Measurements from ENCODE around the gene ZFYVE21. TPM values are rescaled to one million over a fixed set of nuclear protein-coding genes. Genes with fewer than 3 reads are reported as not detected.

ZFYVE21 gene
- total and polyA plus RNA-seq, 10 donors, result 21.8 to 71.1 (median 46.0) TPM

DNA sequence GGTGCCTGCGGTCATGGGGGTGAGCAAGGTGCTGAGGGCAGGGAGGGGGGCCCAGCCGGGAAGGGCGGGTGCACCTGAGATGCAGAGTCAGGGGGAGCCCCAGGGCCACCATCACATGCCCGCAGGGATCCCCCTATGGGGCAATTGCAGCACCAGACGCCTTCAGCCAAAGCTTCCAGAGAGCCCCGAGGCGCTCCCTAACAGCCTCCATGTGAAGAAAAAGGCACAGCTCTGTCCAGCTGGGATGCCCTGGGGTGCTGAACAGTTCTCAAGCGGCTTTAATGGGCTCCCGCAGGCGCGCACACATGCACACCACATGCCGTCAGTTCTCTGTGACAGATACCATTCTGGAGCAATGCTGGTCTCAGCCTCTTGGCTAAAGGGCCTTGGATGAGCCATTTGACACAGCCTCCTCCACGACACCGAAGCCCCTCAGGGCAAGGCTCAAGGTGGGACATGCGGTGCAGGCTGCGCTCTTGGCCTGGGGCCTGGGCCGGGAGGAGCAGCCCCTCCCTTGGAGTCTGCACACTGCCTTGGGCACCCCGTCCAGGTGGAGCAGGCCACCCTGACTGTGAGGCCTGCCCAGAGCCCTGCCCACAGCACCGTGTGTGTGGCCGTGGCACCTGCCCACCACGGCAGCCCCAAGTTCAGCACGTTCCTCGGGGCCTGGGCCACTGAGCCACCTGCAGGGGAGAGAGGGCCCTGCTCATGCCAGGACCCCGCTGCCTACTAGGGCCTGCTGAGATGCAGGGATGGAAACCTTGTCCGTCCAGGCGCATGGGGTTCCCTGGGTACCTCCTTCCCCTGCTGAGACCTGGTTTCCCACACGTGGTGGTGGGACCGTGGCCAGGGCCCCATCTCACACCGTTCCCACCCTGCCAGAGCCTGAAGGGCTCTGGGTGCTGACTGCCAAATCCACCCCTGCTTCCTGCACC lies 8.0 kb upstream of the ZFYVE21 start:
- Histone ChIP-seq H3K27me3 (replicated peaks in 1 of 7) (no peaks in the 10 kb centered on the region), H3K9me3 (no peaks in the 10 kb centered on the region), H3K4me3 (no peak overlapping the region), H3K36me3 (peaks cover 0 to 78% (median 30%) of the 10 kb centered on the region in 6 donors), H3K27ac (peak overlapping the region in 2 of 8 donors; percentile 4 to 6), H3K4me1 (peaks cover 14 to 100% (median 75%) of the 10 kb centered on the region in 6 donors)
- TF ChIP-seq, protein P1, sequence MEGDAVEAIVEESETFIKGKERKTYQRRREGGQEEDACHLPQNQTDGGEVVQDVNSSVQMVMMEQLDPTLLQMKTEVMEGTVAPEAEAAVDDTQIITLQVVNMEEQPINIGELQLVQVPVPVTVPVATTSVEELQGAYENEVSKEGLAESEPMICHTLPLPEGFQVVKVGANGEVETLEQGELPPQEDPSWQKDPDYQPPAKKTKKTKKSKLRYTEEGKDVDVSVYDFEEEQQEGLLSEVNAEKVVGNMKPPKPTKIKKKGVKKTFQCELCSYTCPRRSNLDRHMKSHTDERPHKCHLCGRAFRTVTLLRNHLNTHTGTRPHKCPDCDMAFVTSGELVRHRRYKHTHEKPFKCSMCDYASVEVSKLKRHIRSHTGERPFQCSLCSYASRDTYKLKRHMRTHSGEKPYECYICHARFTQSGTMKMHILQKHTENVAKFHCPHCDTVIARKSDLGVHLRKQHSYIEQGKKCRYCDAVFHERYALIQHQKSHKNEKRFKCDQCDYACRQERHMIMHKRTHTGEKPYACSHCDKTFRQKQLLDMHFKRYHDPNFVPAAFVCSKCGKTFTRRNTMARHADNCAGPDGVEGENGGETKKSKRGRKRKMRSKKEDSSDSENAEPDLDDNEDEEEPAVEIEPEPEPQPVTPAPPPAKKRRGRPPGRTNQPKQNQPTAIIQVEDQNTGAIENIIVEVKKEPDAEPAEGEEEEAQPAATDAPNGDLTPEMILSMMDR (IDR thresholded peaks at IDR 0.05 in 8 of 11, conservative IDR thresholded peaks at IDR 0.05 in 3 of 11), result no peak
- peak; percentile 30 to 71 (median 31) for TF ChIP-seq POLR2AphosphoS5 (IDR thresholded peaks at IDR 0.05)
- WGBS, 5 donors, result 90 to 93% (median 92%) methylated on average over 11 to 29 of the region's 29 CpGs
- no peak for DNase-seq
- intact Hi-C loops (cut with DNase I; ENCODE audit: low total_unique reads), result no loop called here

DNA sequence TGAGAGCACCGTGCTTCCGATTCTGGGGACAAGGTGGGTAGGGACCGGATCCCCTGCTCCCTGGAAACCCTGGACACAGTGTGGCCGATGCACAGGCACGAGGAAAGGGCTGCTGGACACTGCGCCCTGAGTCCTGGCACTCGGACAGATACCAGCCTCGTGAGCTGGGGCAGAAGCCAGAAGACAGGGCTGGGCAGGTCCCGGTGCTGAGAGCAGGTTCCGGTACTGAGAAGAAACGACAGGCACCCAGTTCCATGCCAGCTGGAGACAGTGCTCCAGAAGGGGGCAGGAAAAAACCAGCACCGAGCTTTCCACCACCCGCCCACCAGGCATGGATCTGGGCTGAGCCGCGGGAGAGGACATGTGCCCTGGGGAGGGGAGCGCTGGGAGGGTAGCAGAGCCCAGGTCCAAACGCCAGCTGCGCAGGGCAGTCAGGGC lies 6.8 kb upstream of the ZFYVE21 start:
- Histone ChIP-seq H3K27ac (peak overlapping the region in 3 of 8 donors; percentile 4 to 88 (median 6)), H3K4me3 (no peak overlapping the region), H3K27me3 (replicated peaks in 1 of 7) (no peaks in the 10 kb centered on the region), H3K9me3 (no peaks in the 10 kb centered on the region), H3K36me3 (peaks cover 0 to 66% (median 19%) of the 10 kb centered on the region in 6 donors), H3K4me1 (peaks cover 19 to 100% (median 76%) of the 10 kb centered on the region in 6 donors)
- TF ChIP-seq POLR2AphosphoS5 (IDR thresholded peaks at IDR 0.05) (peak in 2 of 3 donors; percentile 56 to 71), POLR2A (IDR thresholded peaks at IDR 0.05) (no peak)
- DNase-seq, result no peak
- intact Hi-C loops (cut with DNase I; ENCODE audit: low total_unique reads), result no loop called here
- 74 to 91% (median 87%) methylated on average over 16 to 18 of the region's 18 CpGs for WGBS, 5 donors

DNA sequence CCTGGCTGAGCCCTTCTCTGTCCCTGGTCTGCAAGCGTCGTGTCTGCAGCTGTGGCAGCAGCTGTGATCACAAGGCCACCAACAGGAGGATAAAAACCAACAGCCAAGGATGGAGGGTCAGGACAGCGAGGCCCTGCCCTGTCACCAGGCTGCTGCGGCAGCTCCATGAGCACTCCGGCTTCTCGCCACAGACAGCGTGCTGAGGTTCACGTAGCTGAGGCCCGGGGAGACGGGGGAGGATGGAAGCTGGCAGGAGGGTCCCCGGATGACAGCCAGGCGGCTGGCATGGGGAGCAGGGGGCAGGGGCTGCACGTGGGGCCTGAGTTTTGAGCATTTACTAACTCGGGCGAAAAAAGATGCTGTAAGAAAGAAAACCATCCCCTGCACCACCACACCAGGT lies 5.8 kb upstream of the ZFYVE21 start:
- no peak overlapping the region for H3K4me3 ChIP-seq
- TF ChIP-seq POLR2A (IDR thresholded peaks at IDR 0.05) (no peak), POLR2AphosphoS5 (IDR thresholded peaks at IDR 0.05) (peak; percentile 45 to 66 (median 64))
- TF ChIP-seq, protein P1 (IDR thresholded peaks at IDR 0.05 in 8 of 11, conservative IDR thresholded peaks at IDR 0.05 in 3 of 11), result no peak
- H3K36me3 ChIP-seq, result peaks cover 0 to 56% (median 19%) of the 10 kb centered on the region in 6 donors
- WGBS, 5 donors, result 83 to 87% (median 85%) methylated on average over 15 of the region's 15 CpGs
- peaks cover 26 to 100% (median 78%) of the 10 kb centered on the region in 6 donors for H3K4me1 ChIP-seq
- no peak for DNase-seq
- H3K27me3 ChIP-seq (replicated peaks in 1 of 7), result no peaks in the 10 kb centered on the region
- no peaks in the 10 kb centered on the region for H3K9me3 ChIP-seq
- H3K27ac ChIP-seq, result peak overlapping the region in 5 of 8 donors; percentile 2 to 88 (median 29)
- intact Hi-C loops (cut with DNase I; ENCODE audit: low total_unique reads), result no loop called here

DNA sequence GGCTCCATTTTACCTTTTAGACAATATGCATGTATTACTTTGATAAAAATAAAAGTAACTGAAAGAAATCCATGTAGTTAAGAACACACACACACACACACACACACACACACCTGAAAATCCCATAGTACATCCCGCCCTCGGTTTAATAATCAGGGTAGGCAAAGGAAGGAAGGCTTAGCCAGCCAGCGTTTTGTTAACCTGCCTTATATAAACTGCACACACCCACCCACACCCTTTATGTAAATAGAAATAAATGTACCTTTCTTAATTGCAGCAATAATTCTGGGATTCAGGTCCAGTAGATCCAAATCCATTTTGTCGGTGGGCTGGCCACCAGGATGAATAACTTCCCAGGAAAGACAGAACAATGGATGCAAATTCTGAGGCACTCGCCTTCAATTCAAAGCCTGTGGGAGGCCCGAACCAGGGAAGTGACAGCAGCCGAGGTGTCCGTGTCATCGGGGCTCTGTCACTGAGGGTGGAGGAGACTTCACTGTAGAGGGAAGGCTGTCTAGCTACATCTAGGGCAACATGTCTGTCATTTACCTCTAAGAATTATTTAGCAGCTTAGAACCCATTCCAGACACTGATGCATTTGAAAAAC lies 4.7 kb upstream of the ZFYVE21 start:
- H3K9me3 ChIP-seq, result no peaks in the 10 kb centered on the region
- 68 to 79% (median 73%) methylated on average over 9 of the region's 9 CpGs for WGBS, 5 donors
- peak overlapping the region in 6 of 8 donors; percentile 60 to 88 (median 80) for H3K27ac ChIP-seq
- H3K4me1 ChIP-seq, result peaks cover 21 to 93% (median 76%) of the 10 kb centered on the region in 6 donors
- H3K27me3 ChIP-seq (replicated peaks in 1 of 7), result no peaks in the 10 kb centered on the region
- TF ChIP-seq, protein P1 (IDR thresholded peaks at IDR 0.05 in 8 of 11, conservative IDR thresholded peaks at IDR 0.05 in 3 of 11), result no peak
- no peak for TF ChIP-seq POLR2AphosphoS5 (IDR thresholded peaks at IDR 0.05)
- TF ChIP-seq POLR2A (IDR thresholded peaks at IDR 0.05), result no peak
- intact Hi-C loops (cut with DNase I; ENCODE audit: low total_unique reads), result no loop called here
- no peak for DNase-seq
- H3K4me3 ChIP-seq, result no peak overlapping the region
- peaks cover 0 to 45% (median 18%) of the 10 kb centered on the region in 6 donors for H3K36me3 ChIP-seq

Data from spleen (tissue), 11 donors.